HG02840 (cell line): ENCODE results near the gene CRB2.

ENCODE experiments used
- ATAC-seq: cut with Tn5 transposase; IDR thresholded peaks from one replicate; pipeline ENCODE4 v1.9.1; 2021; ENCODE audit warnings: mild to moderate bottlenecking, moderate library complexity, moderate number of reproducible peaks; ENCODE audit not compliant: unreplicated experiment, low FRiP score

The CRB2 gene

DNA sequence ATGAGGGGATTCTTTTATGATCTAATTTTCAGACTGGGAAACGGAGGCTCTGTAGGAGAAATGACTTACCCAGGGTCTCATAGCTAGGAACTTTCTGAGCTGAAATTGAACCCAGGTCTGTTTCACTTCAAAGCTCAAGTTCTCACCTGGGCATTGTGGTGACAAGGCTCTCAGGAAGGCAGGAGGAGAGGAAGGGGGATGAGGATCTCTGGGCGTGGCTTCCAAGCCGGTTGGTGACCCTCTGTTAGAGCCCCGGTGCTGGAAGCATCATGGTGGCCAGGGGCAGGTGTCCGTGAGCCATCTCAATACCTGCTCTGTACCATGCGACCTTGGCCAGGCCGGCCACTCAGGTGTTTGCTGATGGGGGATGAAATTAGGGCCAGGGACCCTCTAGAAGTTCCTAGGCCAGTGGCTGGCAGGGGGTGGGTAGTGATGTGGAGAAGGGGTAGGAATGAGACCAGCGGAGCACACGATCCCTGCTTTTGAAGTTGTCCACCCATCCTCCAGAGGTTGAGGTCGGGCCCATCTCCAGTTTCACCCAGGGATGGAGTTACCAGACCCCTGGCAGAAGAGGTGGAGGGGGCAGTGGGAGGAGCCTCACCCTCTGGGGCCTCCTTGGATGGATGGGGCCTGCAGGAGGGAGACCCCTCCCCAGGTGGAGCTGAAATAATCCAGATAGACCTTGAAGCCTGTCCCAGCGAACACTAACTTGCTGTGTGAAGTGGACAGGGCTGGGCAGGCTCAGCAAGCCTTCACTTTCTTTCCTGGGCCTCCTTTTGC, 5.9 kb downstream of the CRB2 start:
- no peak for ATAC-seq

DNA sequence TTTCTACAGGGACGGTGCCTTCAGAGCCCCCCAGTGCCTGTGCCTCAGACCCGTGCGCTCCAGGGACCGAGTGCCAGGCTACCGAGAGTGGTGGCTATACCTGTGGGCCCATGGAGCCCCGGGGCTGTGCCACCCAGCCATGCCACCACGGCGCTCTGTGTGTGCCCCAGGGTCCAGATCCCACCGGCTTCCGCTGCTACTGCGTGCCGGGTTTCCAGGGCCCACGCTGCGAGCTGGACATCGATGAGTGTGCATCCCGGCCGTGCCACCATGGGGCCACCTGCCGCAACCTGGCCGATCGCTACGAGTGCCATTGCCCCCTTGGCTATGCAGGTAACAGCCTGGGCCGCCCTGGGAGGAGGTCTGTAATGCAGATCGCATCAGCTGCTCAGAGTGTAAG, 6.9 kb downstream of the CRB2 start:
- no peak for ATAC-seq

DNA sequence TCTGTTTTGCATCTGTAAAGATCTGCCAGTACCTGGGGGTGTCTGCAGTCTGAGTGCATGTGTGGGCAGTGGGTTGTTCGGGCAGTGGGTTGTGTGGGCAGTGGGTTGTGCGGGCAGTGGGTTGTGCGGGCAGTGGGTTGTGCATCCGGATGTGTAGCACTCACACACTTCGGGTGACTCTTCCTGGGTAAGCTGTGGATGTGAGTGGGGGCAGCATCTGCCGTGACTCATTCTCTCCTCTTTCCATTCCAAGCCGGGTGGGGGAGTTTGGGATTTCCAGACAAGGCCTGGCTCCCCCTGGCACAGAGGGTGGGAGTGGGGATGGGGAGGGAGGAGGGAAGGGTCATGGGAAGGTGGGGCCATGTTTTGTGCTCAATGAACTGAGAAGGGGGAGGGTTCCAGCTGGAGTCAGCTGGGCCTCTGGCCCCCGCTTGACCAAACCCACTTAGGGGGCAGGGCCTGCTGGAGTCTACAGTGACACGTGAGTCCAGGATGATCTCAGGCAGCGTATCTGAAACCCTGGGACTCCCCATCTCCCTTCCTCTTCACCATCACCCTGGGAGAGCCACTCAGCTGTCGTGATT, 8.3 kb downstream of the CRB2 start:
- no peak for ATAC-seq

DNA sequence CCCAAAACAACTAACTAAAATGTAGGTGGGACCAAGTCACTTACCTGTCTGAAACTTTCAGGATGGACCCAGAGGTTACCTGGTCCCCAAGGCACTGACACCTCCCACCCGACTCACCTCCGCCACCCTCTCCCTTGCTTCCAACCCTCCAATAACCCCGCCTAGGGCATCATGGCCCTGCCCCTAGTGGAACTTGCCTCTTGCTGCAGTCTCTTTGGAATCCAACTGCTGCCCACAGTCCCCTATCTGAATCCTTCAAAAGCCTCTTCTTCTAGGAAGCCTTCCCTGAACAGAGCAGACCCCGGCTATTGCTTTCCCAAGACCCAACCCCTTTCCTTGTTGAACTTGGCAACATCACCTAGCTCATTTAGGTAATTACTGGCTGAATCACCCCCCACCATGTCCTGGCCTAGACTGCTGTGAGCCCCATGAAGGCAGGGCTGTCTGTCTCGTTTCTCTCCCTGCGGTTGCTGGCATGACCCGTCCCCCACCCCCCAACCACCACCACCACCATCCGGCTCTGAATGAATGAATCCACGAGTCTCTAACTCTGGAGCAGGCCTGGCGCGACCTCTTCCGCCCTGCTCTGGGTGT, 9.4 kb downstream of the CRB2 start:
- ATAC-seq: no peak

DNA sequence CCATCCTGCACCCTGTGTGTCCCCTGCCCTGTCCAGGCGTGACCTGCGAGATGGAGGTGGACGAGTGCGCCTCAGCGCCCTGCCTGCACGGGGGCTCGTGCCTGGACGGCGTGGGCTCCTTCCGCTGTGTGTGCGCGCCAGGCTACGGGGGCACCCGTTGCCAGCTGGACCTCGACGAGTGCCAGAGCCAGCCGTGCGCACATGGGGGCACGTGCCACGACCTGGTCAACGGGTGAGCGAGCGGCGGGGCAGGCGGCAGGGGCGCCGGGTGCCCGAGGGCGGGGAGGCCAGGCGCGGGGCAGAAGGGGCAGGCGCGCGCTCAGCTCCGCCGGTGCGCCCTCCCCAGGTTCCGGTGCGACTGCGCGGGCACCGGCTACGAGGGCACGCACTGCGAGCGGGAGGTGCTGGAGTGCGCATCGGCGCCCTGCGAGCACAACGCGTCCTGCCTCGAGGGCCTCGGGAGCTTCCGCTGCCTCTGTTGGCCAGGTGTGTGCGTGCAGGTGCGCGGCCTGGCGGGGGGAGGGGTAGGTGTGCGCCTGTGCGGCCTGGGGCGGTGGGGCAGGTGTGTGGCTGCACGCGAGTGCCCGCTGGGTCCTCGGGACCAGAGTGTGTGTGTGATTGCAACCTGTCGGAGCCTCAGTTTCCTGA, 10.0 kb downstream of the CRB2 start:
- no peak for ATAC-seq

DNA sequence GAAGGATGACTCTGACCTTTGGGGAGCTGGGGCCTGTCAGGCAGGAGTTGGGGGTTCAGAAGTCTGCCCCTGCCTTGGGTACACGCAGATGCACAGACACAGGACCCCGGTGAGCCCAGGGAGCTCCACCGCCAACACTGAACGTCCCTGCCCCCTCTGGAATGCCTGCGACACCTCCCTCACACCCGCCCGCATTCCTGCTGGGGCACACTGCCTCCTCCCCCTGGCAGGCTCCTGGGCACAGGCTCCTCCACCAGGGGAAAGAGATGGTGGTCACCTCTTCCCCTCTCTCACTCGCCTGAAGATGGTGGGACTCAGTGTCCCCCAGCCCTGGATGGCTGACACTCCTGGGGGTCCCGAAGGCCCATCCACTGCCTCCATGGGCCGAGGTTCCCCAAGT, 12.0 kb downstream of the CRB2 start:
- no peak for ATAC-seq

DNA sequence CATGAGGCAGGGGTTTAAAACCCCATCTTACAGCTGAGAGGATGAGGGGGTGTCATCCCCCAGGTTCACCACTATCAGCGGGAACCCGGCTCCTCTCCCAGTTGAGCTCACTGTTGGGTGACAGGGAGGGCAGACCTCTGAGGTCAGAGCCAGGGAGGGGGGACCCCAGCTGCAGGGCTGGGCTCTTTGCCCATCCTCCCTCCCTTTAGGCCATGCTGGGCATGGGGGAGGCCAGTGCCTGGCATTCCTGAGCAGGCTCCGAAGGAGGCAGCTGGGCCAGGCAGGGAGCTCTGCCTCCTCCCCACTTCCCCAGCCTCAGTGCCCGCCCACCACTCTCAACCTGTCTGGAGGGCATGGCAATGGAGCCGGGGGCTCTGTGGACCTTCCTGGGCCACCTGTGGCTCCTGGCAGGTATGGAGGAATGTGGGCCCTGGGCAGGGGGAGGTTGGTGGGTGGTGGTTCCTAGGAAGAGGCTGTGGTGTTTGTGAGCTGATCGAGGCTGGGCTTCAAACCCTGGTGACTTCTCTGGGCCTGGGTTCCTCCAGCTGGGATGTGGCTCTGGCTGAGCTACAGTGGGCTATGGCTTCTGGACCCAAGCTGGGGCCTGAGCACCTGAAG, 12.6 kb downstream of the CRB2 start:
- no peak for ATAC-seq

DNA sequence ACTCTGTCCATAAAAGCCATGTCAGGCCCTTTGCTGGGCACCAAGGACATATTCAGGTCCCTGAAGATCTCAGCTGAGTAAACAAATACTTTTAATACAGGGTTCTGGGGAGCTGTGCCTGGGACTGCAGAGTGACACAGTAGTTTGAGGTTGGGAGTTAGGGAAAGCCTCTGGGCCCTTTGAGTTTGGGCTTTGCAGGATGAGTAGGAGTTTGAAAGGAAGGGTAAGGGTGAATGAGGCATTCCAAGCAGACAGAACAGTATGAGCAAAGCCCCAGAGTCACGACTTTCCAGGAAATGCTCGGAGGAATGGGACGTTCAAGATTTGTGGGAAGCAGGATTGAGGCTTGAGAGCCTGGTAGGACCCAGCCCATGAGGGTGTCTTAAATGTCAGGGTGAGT, 13.3 kb downstream of the CRB2 start:
- no peak for ATAC-seq

DNA sequence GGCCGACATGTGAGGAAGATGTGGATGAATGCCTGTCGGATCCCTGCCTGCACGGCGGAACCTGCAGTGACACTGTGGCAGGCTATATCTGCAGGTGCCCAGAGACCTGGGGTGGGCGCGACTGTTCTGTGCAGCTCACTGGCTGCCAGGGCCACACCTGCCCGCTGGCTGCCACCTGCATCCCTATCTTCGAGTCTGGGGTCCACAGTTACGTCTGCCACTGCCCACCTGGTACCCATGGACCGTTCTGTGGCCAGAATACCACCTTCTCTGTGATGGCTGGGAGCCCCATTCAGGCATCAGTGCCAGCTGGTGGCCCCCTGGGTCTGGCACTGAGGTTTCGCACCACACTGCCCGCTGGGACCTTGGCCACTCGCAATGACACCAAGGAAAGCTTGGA, 14.1 kb downstream of the CRB2 start:
- ATAC-seq: no peak

DNA sequence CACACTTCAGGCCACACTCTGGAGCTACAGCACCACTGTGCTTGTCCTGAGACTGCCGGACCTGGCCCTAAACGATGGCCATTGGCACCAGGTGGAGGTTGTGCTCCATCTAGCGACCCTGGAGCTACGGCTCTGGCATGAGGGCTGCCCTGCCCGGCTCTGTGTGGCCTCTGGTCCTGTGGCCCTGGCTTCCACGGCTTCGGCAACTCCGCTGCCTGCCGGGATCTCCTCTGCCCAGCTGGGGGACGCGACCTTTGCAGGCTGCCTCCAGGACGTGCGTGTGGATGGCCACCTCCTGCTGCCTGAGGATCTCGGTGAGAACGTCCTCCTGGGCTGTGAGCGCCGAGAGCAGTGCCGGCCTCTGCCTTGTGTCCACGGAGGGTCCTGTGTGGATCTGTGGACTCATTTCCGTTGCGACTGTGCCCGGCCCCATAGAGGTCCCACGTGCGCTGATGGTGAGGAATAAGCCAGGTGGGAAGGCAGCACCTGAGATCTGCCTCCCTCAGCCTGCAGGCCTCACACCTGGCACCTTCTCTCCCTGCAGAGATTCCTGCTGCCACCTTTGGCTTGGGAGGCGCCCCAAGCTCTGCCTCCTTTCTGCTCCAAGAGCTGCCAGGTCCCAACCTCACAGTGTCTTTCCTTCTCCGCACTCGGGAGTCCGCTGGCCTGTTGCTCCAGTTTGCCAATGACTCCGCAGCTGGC, 14.7 kb downstream of the CRB2 start:
- no peak for ATAC-seq

DNA sequence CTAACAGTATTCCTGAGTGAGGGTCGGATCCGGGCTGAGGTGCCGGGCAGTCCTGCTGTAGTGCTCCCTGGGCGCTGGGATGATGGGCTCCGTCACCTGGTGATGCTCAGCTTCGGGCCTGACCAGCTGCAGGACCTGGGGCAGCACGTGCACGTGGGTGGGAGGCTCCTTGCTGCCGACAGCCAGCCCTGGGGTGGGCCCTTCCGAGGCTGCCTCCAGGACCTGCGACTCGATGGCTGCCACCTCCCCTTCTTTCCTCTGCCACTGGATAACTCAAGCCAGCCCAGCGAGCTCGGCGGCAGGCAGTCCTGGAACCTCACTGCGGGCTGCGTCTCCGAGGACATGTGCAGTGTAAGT, 15.2 kb downstream of the CRB2 start:
- no peak for ATAC-seq

DNA sequence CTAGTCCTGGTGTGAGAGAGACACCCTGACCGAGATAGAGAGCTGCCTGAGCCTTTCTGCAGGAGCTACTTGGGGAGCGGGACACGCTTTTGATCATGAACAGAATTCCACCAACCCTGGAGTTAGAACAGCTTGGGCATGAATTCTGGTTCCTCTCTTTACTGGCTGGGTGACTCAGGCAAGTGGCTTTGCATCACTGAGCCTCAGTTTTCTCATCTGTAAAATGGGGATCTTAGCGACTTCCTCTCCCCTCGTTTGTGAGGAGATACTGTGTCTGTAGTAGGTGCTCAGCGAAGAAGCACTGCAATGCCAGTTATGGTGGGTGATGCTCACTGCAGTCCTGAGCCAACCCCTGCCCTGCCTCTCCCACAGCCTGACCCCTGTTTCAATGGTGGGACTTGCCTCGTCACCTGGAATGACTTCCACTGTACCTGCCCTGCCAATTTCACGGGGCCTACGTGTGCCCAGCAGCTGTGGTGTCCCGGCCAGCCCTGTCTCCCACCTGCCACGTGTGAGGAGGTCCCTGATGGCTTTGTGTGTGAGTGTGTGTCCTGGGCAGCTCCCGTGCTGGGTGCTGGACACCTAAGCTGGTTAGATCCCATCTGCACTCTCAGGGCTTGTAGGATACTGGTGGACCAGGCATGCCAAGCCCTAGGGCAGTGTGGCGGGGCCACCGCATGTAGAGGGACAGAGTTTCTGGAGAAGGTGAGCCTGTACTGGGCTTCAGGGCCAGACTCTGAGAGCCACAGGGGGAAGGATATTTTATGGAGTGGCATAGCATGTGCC, 16.0 kb downstream of the CRB2 start:
- no peak for ATAC-seq

DNA sequence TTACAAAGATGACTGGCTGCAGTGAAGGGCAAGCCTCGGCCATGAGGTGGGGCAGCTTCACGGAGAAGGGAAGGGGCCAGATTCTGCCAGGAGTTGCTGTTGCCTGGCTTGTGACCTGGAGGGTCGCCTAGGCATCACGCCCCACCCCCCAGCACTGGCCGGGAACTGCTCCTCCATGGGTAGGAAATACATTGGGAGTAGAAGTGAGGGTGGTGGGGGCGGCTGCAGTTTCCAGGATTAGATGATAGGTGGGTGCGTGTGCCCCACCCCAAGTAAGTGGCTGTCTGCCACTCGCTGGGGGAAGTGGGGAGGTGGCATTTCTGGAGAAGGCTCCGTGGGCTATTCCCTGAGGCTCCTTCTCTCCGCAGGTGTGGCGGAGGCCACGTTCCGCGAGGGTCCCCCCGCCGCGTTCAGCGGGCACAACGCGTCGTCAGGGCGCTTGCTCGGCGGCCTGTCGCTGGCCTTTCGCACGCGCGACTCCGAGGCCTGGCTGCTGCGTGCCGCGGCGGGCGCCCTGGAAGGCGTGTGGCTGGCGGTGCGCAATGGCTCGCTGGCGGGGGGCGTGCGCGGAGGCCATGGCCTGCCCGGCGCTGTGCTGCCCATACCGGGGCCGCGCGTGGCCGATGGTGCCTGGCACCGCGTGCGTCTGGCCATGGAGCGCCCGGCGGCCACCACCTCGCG, 16.9 kb downstream of the CRB2 start:
- no peak for ATAC-seq

DNA sequence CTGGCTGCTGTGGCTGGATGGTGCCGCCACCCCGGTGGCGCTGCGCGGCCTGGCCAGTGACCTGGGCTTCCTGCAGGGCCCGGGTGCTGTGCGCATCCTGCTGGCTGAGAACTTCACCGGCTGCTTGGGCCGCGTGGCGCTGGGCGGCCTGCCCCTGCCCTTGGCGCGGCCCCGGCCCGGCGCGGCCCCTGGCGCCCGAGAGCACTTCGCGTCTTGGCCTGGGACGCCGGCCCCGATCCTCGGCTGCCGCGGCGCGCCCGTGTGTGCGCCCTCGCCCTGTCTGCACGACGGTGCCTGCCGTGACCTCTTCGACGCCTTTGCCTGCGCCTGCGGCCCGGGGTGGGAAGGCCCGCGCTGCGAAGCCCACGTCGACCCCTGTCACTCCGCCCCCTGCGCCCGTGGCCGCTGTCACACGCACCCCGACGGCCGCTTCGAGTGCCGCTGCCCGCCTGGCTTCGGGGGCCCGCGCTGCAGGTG, 17.5 kb downstream of the CRB2 start:
- ATAC-seq: no peak

DNA sequence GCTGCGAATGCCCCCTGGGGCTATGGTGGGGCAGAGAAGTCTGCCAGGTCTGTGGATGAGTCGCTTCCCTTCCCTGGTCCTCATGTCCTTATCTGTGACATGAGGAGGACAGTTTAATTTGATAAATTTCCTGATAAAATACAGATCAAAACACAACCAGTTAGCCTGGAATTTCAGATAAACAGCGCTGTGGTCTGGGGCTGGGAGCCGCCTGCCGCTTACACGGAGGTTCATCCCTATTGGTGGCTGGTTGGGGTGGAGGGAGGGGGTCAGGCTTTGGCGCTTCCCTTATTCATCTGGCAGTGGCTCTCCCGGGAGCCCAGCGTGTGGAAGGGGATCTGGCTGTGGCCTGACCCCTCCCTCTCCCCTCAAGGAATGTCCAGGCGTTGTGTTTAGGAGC, 17.9 kb downstream of the CRB2 start:
- no peak for ATAC-seq

DNA sequence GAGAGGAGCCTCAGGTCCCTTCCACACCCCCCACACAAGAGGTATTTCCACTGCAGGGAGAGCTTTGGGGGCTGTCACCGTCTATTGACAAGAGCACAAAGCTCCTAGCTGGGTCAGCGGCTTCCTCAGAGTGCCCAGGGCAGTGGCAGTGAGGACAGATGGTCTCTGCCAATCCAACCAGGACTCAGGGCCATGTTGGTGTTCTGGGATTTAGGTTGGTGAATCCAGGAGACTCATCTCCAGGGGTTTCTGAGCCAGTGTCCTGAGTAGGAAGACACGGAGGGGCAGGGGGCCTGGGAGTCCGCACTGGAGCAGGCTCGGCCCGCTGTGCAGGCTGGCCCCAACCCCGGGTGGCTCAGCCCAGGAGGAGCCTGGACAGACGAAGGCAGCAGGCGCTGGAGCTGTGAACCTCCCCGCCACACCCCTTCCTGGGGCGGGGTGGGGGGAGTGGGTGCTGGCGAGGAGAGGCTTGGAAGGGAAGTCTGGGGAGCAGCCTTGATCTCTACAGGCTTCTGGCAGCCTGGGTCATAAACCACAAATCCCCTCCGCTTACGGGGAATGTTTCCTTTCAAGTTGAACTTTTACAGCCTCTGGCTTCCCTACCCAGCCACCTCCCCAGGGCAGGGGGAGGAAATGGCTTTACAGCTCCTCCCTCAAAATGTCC, 19.6 kb downstream of the CRB2 start:
- no peak for ATAC-seq

DNA sequence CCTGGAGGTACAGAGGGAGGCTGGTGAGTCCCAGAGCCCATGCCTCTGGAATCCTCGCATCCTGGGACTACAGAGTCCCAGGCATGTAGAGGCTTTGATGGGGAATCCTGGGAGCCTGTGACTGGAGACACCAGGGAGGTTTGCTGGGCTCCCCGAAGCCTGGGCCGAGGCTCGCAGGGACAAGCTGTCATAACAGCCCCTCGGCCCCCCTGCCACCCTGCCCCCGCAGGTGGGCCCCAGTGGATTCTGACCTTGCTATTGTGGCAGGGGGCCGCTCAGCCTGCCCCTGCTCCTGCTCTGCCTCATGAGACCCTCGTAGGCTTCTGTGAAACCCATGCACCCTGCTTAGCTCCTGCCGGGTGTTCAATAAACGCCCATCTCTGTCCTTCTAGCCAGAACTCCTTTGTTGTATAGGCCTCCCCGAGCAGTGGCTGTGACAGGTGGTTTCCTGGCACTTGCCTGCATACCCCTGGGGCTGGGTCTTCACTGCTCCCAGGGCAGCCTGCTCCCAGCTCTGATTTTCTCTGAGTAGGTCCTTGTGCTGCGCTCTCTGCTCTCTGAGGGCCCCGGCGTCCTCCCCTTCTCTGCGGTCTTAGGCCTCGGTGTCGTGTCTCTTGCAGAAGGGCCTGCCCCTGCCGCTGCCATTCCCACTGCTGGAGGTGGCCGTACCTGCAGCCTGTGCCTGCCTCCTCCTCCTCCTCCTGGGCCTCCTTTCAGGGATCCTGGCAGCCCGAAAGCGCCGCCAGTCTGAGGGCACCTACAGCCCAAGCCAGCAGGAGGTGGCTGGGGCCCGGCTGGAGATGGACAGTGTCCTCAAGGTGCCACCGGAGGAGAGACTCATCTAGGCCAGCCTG, 20.4 kb downstream of the CRB2 start:
- no peak for ATAC-seq
